D721Med (cell line): ENCODE results near the gene GTF3C2.
A peak's percentile ranks its signal among the peaks of the same experiment; 100 is the strongest.
"Not testable (repeated sequence)": the region's sequence is repeated elsewhere in the genome, so short reads cannot be mapped to it uniquely, and the experiment has no call there.

Experiments
- DNase-seq: peaks from one replicate; pipeline ENCODE4 v3.0.0; 2011; ENCODE audit warnings: low spot score; ENCODE audit not compliant: insufficient read length
- FAIRE-seq: peaks from 2 replicates; lab custom pipeline; 2011; peaks lifted over from hg19 to GRCh38; lab: Jason Lieb, UNC
- CTCF ChIP-seq: IDR thresholded peaks from 2 replicates; pipeline ENCODE4 v1.5.1; 2012; ENCODE audit warnings: mild to moderate bottlenecking, control low read depth; ENCODE audit not compliant: insufficient read depth; ENCODE audit errors: missing control alignments

GTF3C2 gene

GRCh38 chr2:27305516-27305915 is 51.0 kb downstream of the GTF3C2 start:
- DNase-seq = no peak
- no peak for TF ChIP-seq CTCF
- no peak for FAIRE-seq

GRCh38 chr2:27304488-27305240 is 51.9 kb downstream of the GTF3C2 start:
- no peak for DNase-seq
- no peak for FAIRE-seq
- no peak for TF ChIP-seq CTCF

GRCh38 chr2:27303093-27304025 is 53.2 kb downstream of the GTF3C2 start:
- FAIRE-seq = no peak
- peak; percentile 88 for TF ChIP-seq CTCF

GRCh38 chr2:27300606-27301005 is 56.0 kb downstream of the GTF3C2 start:
- not testable (repeated sequence) for DNase-seq, FAIRE-seq

More at GRCh38 chr2:27303093-27304025, 53.2 kb downstream of the GTF3C2 start:
- peak; percentile 73 for DNase-seq

- TF ChIP-seq CTCF = no peak
- no peak for DNase-seq
- no peak for FAIRE-seq
These were observed 58.0 kb downstream of the GTF3C2 start for GRCh38 chr2:27298391-27299080.

- TF ChIP-seq CTCF = no peak
- DNase-seq (no peak), FAIRE-seq (no peak)
These were observed 59.4 kb downstream of the GTF3C2 start for GRCh38 chr2:27297195-27297594.

- TF ChIP-seq CTCF = no peak
- FAIRE-seq (no peak), DNase-seq (no peak)
These were observed 60.1 kb downstream of the GTF3C2 start for GRCh38 chr2:27296481-27296880.
